OCI-LY1 (cell line): Measurements from ENCODE around the gene JUN.

Experiments used
- H2AFZ ChIP-seq: fragments of 200-600 bp; sonication (generic), shearing (Covaris generic); 2 replicates; pipeline ENCODE4 v1.6.0; 2014; ENCODE audit warnings: antibody characterized with exemption, mild to moderate bottlenecking, low read length
- H3F3A ChIP-seq: fragments of 200-600 bp; sonication (generic), shearing (Covaris generic); 2 replicates; pipeline ENCODE4 v1.6.0; 2014; ENCODE audit warnings: mild to moderate bottlenecking, antibody characterized with exemption, low read length, moderate library complexity; ENCODE audit not compliant: insufficient read depth
- H3K27ac ChIP-seq: fragments of 200-600 bp; sonication (generic); 2 replicates; pipeline ENCODE4 v1.5.1; 2014; ENCODE audit warnings: low read length, mixed run types, mild to moderate bottlenecking, low read depth; ENCODE audit not compliant: poor library complexity, severe bottlenecking
- H3K27me3 ChIP-seq: fragments of 200-600 bp; sonication (generic); 2 replicates; pipeline ENCODE4 v1.6.0; 2014; ENCODE audit warnings: antibody characterized with exemption, mild to moderate bottlenecking, low read length, moderate library complexity; ENCODE audit not compliant: insufficient read depth
- H3K36me3 ChIP-seq: fragments of 200-600 bp; sonication (generic); 2 replicates; pipeline ENCODE4 v1.6.1; 2014; ENCODE audit warnings: mild to moderate bottlenecking, antibody characterized with exemption, low read length, moderate library complexity, mixed read lengths; ENCODE audit not compliant: insufficient read depth
- H3K4me1 ChIP-seq: fragments of 200-600 bp; sonication (generic); 2 replicates; pipeline ENCODE4 v1.5.1; 2014; ENCODE audit warnings: mild to moderate bottlenecking, low read length, moderate library complexity; ENCODE audit not compliant: insufficient read depth, severe bottlenecking
- H3K4me2 ChIP-seq: fragments of 200-600 bp; sonication (generic), shearing (Covaris generic); 2 replicates; pipeline ENCODE4 v1.6.1; 2014; ENCODE audit warnings: low read length
- H3K4me3 ChIP-seq: fragments of 200-600 bp; sonication (generic); 2 replicates; pipeline ENCODE4 v1.5.1; 2014; ENCODE audit warnings: low read length, low read depth, mild to moderate bottlenecking, mixed read lengths; ENCODE audit not compliant: poor library complexity, severe bottlenecking
- H3K79me2 ChIP-seq: fragments of 200-600 bp; shearing (Covaris generic); 2 replicates; pipeline ENCODE4 v1.6.1; 2016; ENCODE audit warnings: mixed run types, low read length, mixed read lengths; ENCODE audit not compliant: insufficient read depth
- H3K9ac ChIP-seq: fragments of 200-600 bp; sonication (generic), shearing (Covaris generic); 2 replicates; pipeline ENCODE4 v1.6.1; 2014; ENCODE audit warnings: mild to moderate bottlenecking, low read length, mixed read lengths
- H3K9me2 ChIP-seq: fragments of 200-600 bp; sonication (generic), shearing (Covaris generic); 2 replicates; pipeline ENCODE4 v1.6.1; 2014; ENCODE audit warnings: low read depth, mild to moderate bottlenecking, low read length, mixed read lengths
- H3K9me3 ChIP-seq: fragments of 200-600 bp; shearing (Covaris generic); 2 replicates; pipeline ENCODE4 v1.6.1; 2014; ENCODE audit warnings: low read length, mixed read lengths
- H4K20me1 ChIP-seq: fragments of 200-600 bp; sonication (generic), shearing (Covaris generic); 2 replicates; pipeline ENCODE4 v1.6.0; 2016; ENCODE audit warnings: mild to moderate bottlenecking, low read length; ENCODE audit not compliant: insufficient read depth
- CTCF ChIP-seq: fragments of 200-600 bp; sonication (generic), shearing (Covaris generic); IDR thresholded peaks from 2 replicates; pipeline ENCODE4 v1.5.1; 2017; ENCODE audit warnings: mild to moderate bottlenecking, antibody characterized with exemption, low read length, moderate library complexity, mixed read lengths
- EZH2 ChIP-seq: fragments of 200-600 bp; sonication (generic), shearing (Covaris generic); IDR thresholded peaks from 2 replicates; pipeline ENCODE4 v1.8.0; 2017; ENCODE audit warnings: borderline replicate concordance, mixed run types, mild to moderate bottlenecking, antibody characterized with exemption, low read length, moderate library complexity, mixed read lengths

Gene JUN

GRCh38 chr1:58785442-58786058, 1.7 kb upstream of the JUN start:
- H3K27ac ChIP-seq: no peak overlapping the region

GRCh38 chr1:58784758-58785441, 1.1 kb upstream of the JUN start:
- TF ChIP-seq CTCF: peak; percentile 59
- TF ChIP-seq EZH2: no peak
- H3K4me3 ChIP-seq: peak overlapping the region; percentile 72
- no peaks in the 10 kb centered on the region; the same call in 1 of the 2 replicates for H3K36me3 ChIP-seq
- peak overlapping the region; percentile 82 for H3K4me2 ChIP-seq
- no peaks in the 10 kb centered on the region for H4K20me1 ChIP-seq
- peaks cover 30% of the 10 kb centered on the region for H3K4me1 ChIP-seq
- H3K27me3 ChIP-seq: no peaks in the 10 kb centered on the region; the same call in 1 of the 2 replicates
- H3K9ac ChIP-seq: peak overlapping the region; percentile 76
- no peaks in the 10 kb centered on the region for H3K9me3 ChIP-seq
- no peaks in the 10 kb centered on the region for H3K79me2 ChIP-seq
- no peaks in the 10 kb centered on the region for H3K9me2 ChIP-seq
- no peak overlapping the region for H2AFZ ChIP-seq
- H3F3A ChIP-seq: no peaks in the 10 kb centered on the region
- H3K27ac ChIP-seq: no peak overlapping the region

More at GRCh38 chr1:58785442-58786058, 1.7 kb upstream of the JUN start:
- Histone ChIP-seq H4K20me1 (no peaks in the 10 kb centered on the region), H3K4me2 (peak overlapping the region; percentile 82), H3K36me3 (no peaks in the 10 kb centered on the region; the same call in 1 of the 2 replicates), H3K9me2 (no peaks in the 10 kb centered on the region), H3K9ac (peak overlapping the region; percentile 76; the same call in 1 of the 2 replicates), H3K79me2 (no peaks in the 10 kb centered on the region), H2AFZ (no peak overlapping the region), H3K4me3 (peak overlapping the region; percentile 72), H3K4me1 (peaks cover 30% of the 10 kb centered on the region), H3K9me3 (no peaks in the 10 kb centered on the region), H3K27me3 (no peaks in the 10 kb centered on the region; the same call in 1 of the 2 replicates), H3F3A (no peaks in the 10 kb centered on the region)
- TF ChIP-seq CTCF (no peak), EZH2 (no peak)

GRCh38 chr1:58783090-58783992, 506 bp downstream of the JUN start:
- no peaks in the 10 kb centered on the region; the same call in 1 of the 2 replicates for H3K36me3 ChIP-seq
- H3K9me2 ChIP-seq: no peaks in the 10 kb centered on the region
- H3K9me3 ChIP-seq: no peaks in the 10 kb centered on the region
- H3K4me2 ChIP-seq: peak overlapping the region; percentile 82
- H3K27ac ChIP-seq: peak overlapping the region; percentile 14
- H2AFZ ChIP-seq: no peak overlapping the region
- peak overlapping the region; percentile 72 for H3K4me3 ChIP-seq
- no peak for TF ChIP-seq CTCF
- no peak for TF ChIP-seq EZH2
- H3K9ac ChIP-seq: peak overlapping the region; percentile 63
- no peaks in the 10 kb centered on the region for H3K79me2 ChIP-seq
- no peaks in the 10 kb centered on the region for H3F3A ChIP-seq
- H3K4me1 ChIP-seq: peaks cover 30% of the 10 kb centered on the region
- no peaks in the 10 kb centered on the region for H4K20me1 ChIP-seq
- H3K27me3 ChIP-seq: no peaks in the 10 kb centered on the region; the same call in 1 of the 2 replicates
